Measurements from ENCODE around the gene SLX4.

SLX4 gene

GRCh38 chr16:3592559-3592958, 18.8 kb downstream of the SLX4 start:
- no peaks in the 10 kb centered on the region for H3K4me1 ChIP-seq (ENCODE audit: control insufficient read depth in 2 of 2, insufficient read depth in 2 of 2, low read length in 2 of 2)
- H3K4me3 ChIP-seq (ENCODE audit: low read length in 2 of 2): no peak overlapping the region
- H3K27ac ChIP-seq (ENCODE audit: low read depth in 2 of 2, low read length in 2 of 2): no peak overlapping the region
- no peak overlapping the region for H3K9ac ChIP-seq (ENCODE audit: low read depth in 1 of 2, low read length in 2 of 2)
- no peaks in the 10 kb centered on the region for H3K9me3 ChIP-seq (ENCODE audit: control insufficient read depth in 2 of 2, low read length in 2 of 2)
- peaks cover 5 to 7% of the 10 kb centered on the region in 2 donors for H3K36me3 ChIP-seq (ENCODE audit: control insufficient read depth in 2 of 2, insufficient read depth in 2 of 2, low read length in 2 of 2)
- no peaks in the 10 kb centered on the region for H3K27me3 ChIP-seq (ENCODE audit: control insufficient read depth in 2 of 2, insufficient read depth in 2 of 2, low read length in 2 of 2)

- H3K27me3 ChIP-seq (ENCODE audit: control insufficient read depth in 2 of 2, insufficient read depth in 2 of 2, low read length in 2 of 2): no peaks in the 10 kb centered on the region
- H3K4me1 ChIP-seq (ENCODE audit: control insufficient read depth in 2 of 2, insufficient read depth in 2 of 2, low read length in 2 of 2): no peaks in the 10 kb centered on the region
- peaks cover 5 to 7% of the 10 kb centered on the region in 2 donors for H3K36me3 ChIP-seq (ENCODE audit: control insufficient read depth in 2 of 2, insufficient read depth in 2 of 2, low read length in 2 of 2)
- H3K9ac ChIP-seq (ENCODE audit: low read depth in 1 of 2, low read length in 2 of 2): no peak overlapping the region
- no peak overlapping the region for H3K27ac ChIP-seq (ENCODE audit: low read depth in 2 of 2, low read length in 2 of 2)
- H3K4me3 ChIP-seq (ENCODE audit: low read length in 2 of 2): no peak overlapping the region
- no peaks in the 10 kb centered on the region for H3K9me3 ChIP-seq (ENCODE audit: control insufficient read depth in 2 of 2, low read length in 2 of 2)
These were observed 19.4 kb downstream of the SLX4 start for GRCh38 chr16:3591991-3592390.

GRCh38 chr16:3591436-3591803, 20.0 kb downstream of the SLX4 start:
- H3K9ac ChIP-seq (ENCODE audit: low read depth in 1 of 2, low read length in 2 of 2): no peak overlapping the region
- no peak overlapping the region for H3K4me3 ChIP-seq (ENCODE audit: low read length in 2 of 2)
- no peak overlapping the region for H3K27ac ChIP-seq (ENCODE audit: low read depth in 2 of 2, low read length in 2 of 2)
- peaks cover 5 to 7% of the 10 kb centered on the region in 2 donors for H3K36me3 ChIP-seq (ENCODE audit: control insufficient read depth in 2 of 2, insufficient read depth in 2 of 2, low read length in 2 of 2)
- H3K27me3 ChIP-seq (ENCODE audit: control insufficient read depth in 2 of 2, insufficient read depth in 2 of 2, low read length in 2 of 2): no peaks in the 10 kb centered on the region
- H3K9me3 ChIP-seq (ENCODE audit: control insufficient read depth in 2 of 2, low read length in 2 of 2): no peaks in the 10 kb centered on the region
- H3K4me1 ChIP-seq (ENCODE audit: control insufficient read depth in 2 of 2, insufficient read depth in 2 of 2, low read length in 2 of 2): no peaks in the 10 kb centered on the region

GRCh38 chr16:3590736-3591435, 20.5 kb downstream of the SLX4 start:
- no peaks in the 10 kb centered on the region for H3K4me1 ChIP-seq (ENCODE audit: control insufficient read depth in 2 of 2, insufficient read depth in 2 of 2, low read length in 2 of 2)
- H3K4me3 ChIP-seq (ENCODE audit: low read length in 2 of 2): no peak overlapping the region
- no peak overlapping the region for H3K27ac ChIP-seq (ENCODE audit: low read depth in 2 of 2, low read length in 2 of 2)
- H3K9ac ChIP-seq (ENCODE audit: low read depth in 1 of 2, low read length in 2 of 2): no peak overlapping the region
- no peaks in the 10 kb centered on the region for H3K27me3 ChIP-seq (ENCODE audit: control insufficient read depth in 2 of 2, insufficient read depth in 2 of 2, low read length in 2 of 2)
- peaks cover 5 to 7% of the 10 kb centered on the region in 2 donors for H3K36me3 ChIP-seq (ENCODE audit: control insufficient read depth in 2 of 2, insufficient read depth in 2 of 2, low read length in 2 of 2)
- no peaks in the 10 kb centered on the region for H3K9me3 ChIP-seq (ENCODE audit: control insufficient read depth in 2 of 2, low read length in 2 of 2)

GRCh38 chr16:3589991-3590701, 21.3 kb downstream of the SLX4 start:
- H3K27ac ChIP-seq (ENCODE audit: low read depth in 2 of 2, low read length in 2 of 2): no peak overlapping the region
- peaks cover 5 to 7% of the 10 kb centered on the region in 2 donors for H3K36me3 ChIP-seq (ENCODE audit: control insufficient read depth in 2 of 2, insufficient read depth in 2 of 2, low read length in 2 of 2)
- no peaks in the 10 kb centered on the region for H3K9me3 ChIP-seq (ENCODE audit: control insufficient read depth in 2 of 2, low read length in 2 of 2)
- H3K4me1 ChIP-seq (ENCODE audit: control insufficient read depth in 2 of 2, insufficient read depth in 2 of 2, low read length in 2 of 2): no peaks in the 10 kb centered on the region
- no peak overlapping the region for H3K4me3 ChIP-seq (ENCODE audit: low read length in 2 of 2)
- H3K27me3 ChIP-seq (ENCODE audit: control insufficient read depth in 2 of 2, insufficient read depth in 2 of 2, low read length in 2 of 2): no peaks in the 10 kb centered on the region
- H3K9ac ChIP-seq (ENCODE audit: low read depth in 1 of 2, low read length in 2 of 2): no peak overlapping the region

GRCh38 chr16:3589441-3589921, 21.9 kb downstream of the SLX4 start:
- Histone ChIP-seq H3K27ac (ENCODE audit: low read depth in 2 of 2, low read length in 2 of 2) (no peak overlapping the region), H3K4me3 (ENCODE audit: low read length in 2 of 2) (no peak overlapping the region), H3K27me3 (ENCODE audit: control insufficient read depth in 2 of 2, insufficient read depth in 2 of 2, low read length in 2 of 2) (no peaks in the 10 kb centered on the region), H3K9me3 (ENCODE audit: control insufficient read depth in 2 of 2, low read length in 2 of 2) (no peaks in the 10 kb centered on the region), H3K4me1 (ENCODE audit: control insufficient read depth in 2 of 2, insufficient read depth in 2 of 2, low read length in 2 of 2) (no peaks in the 10 kb centered on the region), H3K36me3 (ENCODE audit: control insufficient read depth in 2 of 2, insufficient read depth in 2 of 2, low read length in 2 of 2) (peaks cover 5 to 7% of the 10 kb centered on the region in 2 donors), H3K9ac (ENCODE audit: low read depth in 1 of 2, low read length in 2 of 2) (no peak overlapping the region)

GRCh38 chr16:3589001-3589400, 22.4 kb downstream of the SLX4 start:
- H3K27me3 ChIP-seq (ENCODE audit: control insufficient read depth in 2 of 2, insufficient read depth in 2 of 2, low read length in 2 of 2): no peaks in the 10 kb centered on the region
- no peaks in the 10 kb centered on the region for H3K9me3 ChIP-seq (ENCODE audit: control insufficient read depth in 2 of 2, low read length in 2 of 2)
- no peak overlapping the region for H3K27ac ChIP-seq (ENCODE audit: low read depth in 2 of 2, low read length in 2 of 2)
- no peak overlapping the region for H3K4me3 ChIP-seq (ENCODE audit: low read length in 2 of 2)
- no peaks in the 10 kb centered on the region for H3K4me1 ChIP-seq (ENCODE audit: control insufficient read depth in 2 of 2, insufficient read depth in 2 of 2, low read length in 2 of 2)
- H3K9ac ChIP-seq (ENCODE audit: low read depth in 1 of 2, low read length in 2 of 2): no peak overlapping the region
- H3K36me3 ChIP-seq (ENCODE audit: control insufficient read depth in 2 of 2, insufficient read depth in 2 of 2, low read length in 2 of 2): peaks cover 5% of the 10 kb centered on the region in 2 donors

- peaks cover 8 to 9% of the 10 kb centered on the region in 2 donors for H3K36me3 ChIP-seq (ENCODE audit: control insufficient read depth in 2 of 2, insufficient read depth in 2 of 2, low read length in 2 of 2)
- no peaks in the 10 kb centered on the region for H3K4me1 ChIP-seq (ENCODE audit: control insufficient read depth in 2 of 2, insufficient read depth in 2 of 2, low read length in 2 of 2)
- peak overlapping the region in 1 of 2 donors; percentile 4 for H3K27ac ChIP-seq (ENCODE audit: low read depth in 2 of 2, low read length in 2 of 2)
- H3K9me3 ChIP-seq (ENCODE audit: control insufficient read depth in 2 of 2, low read length in 2 of 2): no peaks in the 10 kb centered on the region
- no peaks in the 10 kb centered on the region for H3K27me3 ChIP-seq (ENCODE audit: control insufficient read depth in 2 of 2, insufficient read depth in 2 of 2, low read length in 2 of 2)
- H3K9ac ChIP-seq (ENCODE audit: low read depth in 1 of 2, low read length in 2 of 2): no peak overlapping the region
- H3K4me3 ChIP-seq (ENCODE audit: low read length in 2 of 2): no peak overlapping the region
These were observed 23.8 kb downstream of the SLX4 start for GRCh38 chr16:3587547-3588110.

- H3K9me3 ChIP-seq (ENCODE audit: control insufficient read depth in 2 of 2, low read length in 2 of 2): no peaks in the 10 kb centered on the region
- H3K4me1 ChIP-seq (ENCODE audit: control insufficient read depth in 2 of 2, insufficient read depth in 2 of 2, low read length in 2 of 2): peaks cover 0 to 3% of the 10 kb centered on the region in 2 donors
- H3K27me3 ChIP-seq (ENCODE audit: control insufficient read depth in 2 of 2, insufficient read depth in 2 of 2, low read length in 2 of 2): no peaks in the 10 kb centered on the region
- H3K9ac ChIP-seq (ENCODE audit: low read depth in 1 of 2, low read length in 2 of 2): no peak overlapping the region
- peaks cover 2 to 4% of the 10 kb centered on the region in 2 donors for H3K36me3 ChIP-seq (ENCODE audit: control insufficient read depth in 2 of 2, insufficient read depth in 2 of 2, low read length in 2 of 2)
- H3K4me3 ChIP-seq (ENCODE audit: low read length in 2 of 2): no peak overlapping the region
- H3K27ac ChIP-seq (ENCODE audit: low read depth in 2 of 2, low read length in 2 of 2): no peak overlapping the region
These were observed 27.0 kb downstream of the SLX4 start for GRCh38 chr16:3584412-3584811.

Measured in mucosa of rectum (tissue), 2 donors.